SJCRH30 (cell line): Measurements from ENCODE around the gene THUMPD1. TPM values are rescaled to one million over a fixed set of nuclear protein-coding genes. Genes with fewer than 3 reads are reported as not detected.
A peak's percentile ranks its signal among the peaks of the same experiment; 100 is the strongest.
"Not testable (repeated sequence)": the region's sequence is repeated elsewhere in the genome, so short reads cannot be mapped to it uniquely, and the experiment has no call there.

Source experiments
- DNase-seq, 2 experiments: peaks; one replicate each; pipeline ENCODE4 v3.0.0-alpha.2; 2015 to 2020
- H3K27ac ChIP-seq: fragments of 250-450 bp; sonication (Bioruptor Pico); 2 replicates; pipeline ENCODE4 v1.5.1; 2020; ENCODE audit warnings: mild to moderate bottlenecking, moderate library complexity
- H3K27me3 ChIP-seq: fragments of 250-450 bp; sonication (Bioruptor Pico); 2 replicates; pipeline ENCODE4 v1.5.1; 2020; ENCODE audit warnings: mild to moderate bottlenecking, moderate library complexity
- H3K36me3 ChIP-seq: fragments of 250-450 bp; sonication (Bioruptor Pico); 2 replicates; pipeline ENCODE4 v1.5.1; 2020; ENCODE audit warnings: mild to moderate bottlenecking, moderate library complexity
- H3K4me1 ChIP-seq: fragments of 250-450 bp; sonication (Bioruptor Pico); 2 replicates; pipeline ENCODE4 v1.5.1; 2020; ENCODE audit warnings: mild to moderate bottlenecking, moderate library complexity
- H3K4me3 ChIP-seq: fragments of 250-450 bp; sonication (Bioruptor Pico); 2 replicates; pipeline ENCODE4 v1.5.1; 2020; ENCODE audit warnings: mild to moderate bottlenecking, moderate library complexity
- H3K9me3 ChIP-seq: fragments of 250-450 bp; sonication (Bioruptor Pico); replicated peaks from 2 replicates; pipeline ENCODE4 v1.5.1; 2020; ENCODE audit warnings: mild to moderate bottlenecking, moderate library complexity
- total RNA-seq: library from RNA; depleted of rRNA; stranded (reverse); fragments of >200 nt; shearing (Covaris generic); gene quantifications from 2 replicates; pipeline ENCODE4 v1.2.3, GENCODE V29; 2014

THUMPD1 gene
- total RNA-seq, 1 experiment from 2014 or later = 66.1 TPM

DNA sequence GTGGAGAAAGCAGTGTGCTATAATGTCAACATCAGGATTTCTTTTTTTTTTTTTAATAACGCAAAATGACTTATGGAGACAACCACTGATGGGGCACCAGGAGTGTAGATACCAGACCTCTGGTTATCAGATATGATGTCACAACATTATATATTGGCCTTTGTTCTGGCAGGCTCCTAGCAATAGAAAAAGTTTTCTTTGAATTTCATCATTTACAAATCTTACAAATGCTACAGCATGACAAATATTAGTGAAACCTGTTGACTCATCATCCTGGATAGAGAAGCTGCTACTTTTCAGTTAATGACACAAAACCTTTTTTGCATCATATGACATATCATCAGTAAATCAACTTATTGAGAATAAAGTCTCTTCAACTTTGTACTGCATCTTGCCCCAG, 6.1 kb downstream of the THUMPD1 start:
- H3K9me3 ChIP-seq = no peaks in the 10 kb centered on the region
- H3K4me1 ChIP-seq = no peaks in the 10 kb centered on the region
- no peaks in the 10 kb centered on the region for H3K27me3 ChIP-seq
- H3K36me3 ChIP-seq = peaks cover 44% of the 10 kb centered on the region
- no peak for DNase-seq
- no peak overlapping the region for H3K4me3 ChIP-seq
- H3K27ac ChIP-seq = no peak overlapping the region

GRCh38 chr16:20734782-20735181, 6.8 kb downstream of the THUMPD1 start:
- Histone ChIP-seq H3K4me1 (no peaks in the 10 kb centered on the region), H3K27ac (no peak overlapping the region), H3K36me3 (peaks cover 42% of the 10 kb centered on the region), H3K27me3 (no peaks in the 10 kb centered on the region), H3K4me3 (no peak overlapping the region), H3K9me3 (no peaks in the 10 kb centered on the region)
- DNase-seq = no peak

DNA sequence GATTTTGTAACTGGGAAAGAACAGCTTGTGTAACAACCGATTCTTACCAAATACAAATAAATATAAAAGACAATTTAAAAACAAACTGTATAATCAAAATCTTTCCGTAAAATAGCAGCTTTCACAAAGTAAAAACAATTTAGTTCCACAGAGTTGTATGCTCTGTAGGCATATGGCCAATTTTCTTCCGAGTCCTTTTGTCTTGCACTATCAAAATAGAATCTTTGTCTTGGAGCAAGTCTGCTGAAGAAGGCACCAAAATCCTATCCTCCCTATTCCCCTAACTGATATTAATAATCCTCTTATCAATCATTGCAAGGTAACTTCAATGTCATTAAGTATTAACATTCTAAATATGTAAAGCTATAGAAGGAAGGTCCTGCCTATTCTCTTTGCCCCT, 7.6 kb downstream of the THUMPD1 start:
- Histone ChIP-seq H3K27ac (no peak overlapping the region), H3K4me1 (no peaks in the 10 kb centered on the region), H3K27me3 (no peaks in the 10 kb centered on the region), H3K36me3 (peaks cover 39% of the 10 kb centered on the region), H3K9me3 (no peaks in the 10 kb centered on the region), H3K4me3 (no peak overlapping the region)
- DNase-seq = no peak

GRCh38 chr16:20729141-20729540, 12.5 kb downstream of the THUMPD1 start:
- H3K9me3 ChIP-seq = no peaks in the 10 kb centered on the region
- no peak overlapping the region for H3K4me3 ChIP-seq
- H3K27ac ChIP-seq = no peak overlapping the region
- H3K27me3 ChIP-seq = no peaks in the 10 kb centered on the region
- H3K36me3 ChIP-seq = no peaks in the 10 kb centered on the region; the same call in 1 of the 2 replicates
- DNase-seq = no peak
- no peaks in the 10 kb centered on the region for H3K4me1 ChIP-seq

DNA sequence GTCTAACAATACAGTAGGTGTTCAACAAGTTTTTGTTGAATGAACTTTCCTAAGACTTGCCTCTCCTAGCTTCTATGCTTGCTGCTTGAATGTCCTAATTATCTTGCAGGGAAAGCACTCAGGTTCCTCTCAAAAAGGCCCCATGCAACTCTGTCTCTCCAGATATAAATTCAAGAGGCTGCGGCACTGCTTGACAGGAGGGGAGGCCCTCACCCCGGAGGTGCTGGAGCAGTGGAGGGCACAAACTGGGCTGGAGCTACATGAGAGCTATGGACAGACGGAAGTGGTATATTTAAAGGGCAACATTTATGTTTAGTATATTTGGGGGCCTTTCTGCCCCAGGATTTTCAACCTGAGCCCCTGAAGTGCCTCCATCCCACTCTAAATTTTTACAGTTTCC, 14.4 kb downstream of the THUMPD1 start:
- H3K27ac ChIP-seq = no peak overlapping the region

DNA sequence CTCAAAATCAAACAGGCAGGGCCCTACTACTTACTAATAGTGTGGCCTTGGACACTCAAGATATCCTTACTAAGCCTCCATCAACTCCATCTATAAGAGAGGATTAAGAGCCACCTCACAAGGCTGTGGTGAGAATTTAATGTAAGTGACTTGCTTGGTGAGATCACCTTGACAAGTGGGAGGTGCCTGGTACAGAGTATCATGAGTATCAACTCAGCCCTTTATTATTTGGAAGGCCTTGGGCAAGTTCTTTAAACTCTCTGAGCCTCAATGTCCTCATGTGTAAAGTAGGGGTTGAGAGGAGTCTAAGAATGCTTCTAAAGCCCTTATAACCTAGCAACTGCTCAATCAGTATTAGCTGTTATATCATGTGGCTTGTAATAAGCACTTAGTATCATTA, 15.0 kb downstream of the THUMPD1 start:
- no peaks in the 10 kb centered on the region for H3K36me3 ChIP-seq
- no peak overlapping the region for H3K27ac ChIP-seq
- DNase-seq = no peak
- H3K9me3 ChIP-seq = no peaks in the 10 kb centered on the region
- no peak overlapping the region for H3K4me3 ChIP-seq
- H3K4me1 ChIP-seq = no peaks in the 10 kb centered on the region
- no peaks in the 10 kb centered on the region for H3K27me3 ChIP-seq

More for the DNA sequence above, 14.4 kb downstream of the THUMPD1 start:
- Histone ChIP-seq H3K36me3 (no peaks in the 10 kb centered on the region), H3K4me1 (no peaks in the 10 kb centered on the region), H3K9me3 (no peaks in the 10 kb centered on the region), H3K27me3 (no peaks in the 10 kb centered on the region), H3K4me3 (no peak overlapping the region)
- DNase-seq = no peak

DNA sequence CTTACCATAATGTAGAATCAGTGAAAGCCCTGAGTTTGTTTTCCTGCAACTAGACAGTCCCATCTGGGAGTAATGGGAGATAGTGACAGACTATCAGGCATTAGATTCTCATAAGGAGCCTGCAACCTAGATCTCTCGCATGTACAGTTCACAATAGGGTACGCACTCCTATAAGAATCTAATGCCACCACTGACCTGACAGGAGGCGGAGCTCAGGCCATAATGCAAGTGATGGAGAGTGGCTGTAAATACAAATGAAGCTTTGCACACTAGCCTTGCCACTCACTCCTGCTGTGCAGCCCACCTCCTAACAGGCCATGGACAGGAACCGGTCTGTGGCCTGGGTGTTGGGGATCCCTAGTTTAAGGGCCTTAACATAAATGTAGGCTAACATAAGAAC, 21.4 kb downstream of the THUMPD1 start:
- H3K4me1 ChIP-seq = peaks cover 14% of the 10 kb centered on the region
- no peaks in the 10 kb centered on the region for H3K9me3 ChIP-seq
- H3K27me3 ChIP-seq = no peaks in the 10 kb centered on the region
- peak; percentile 64 to 72 for DNase-seq
- H3K36me3 ChIP-seq = no peaks in the 10 kb centered on the region
- no peak overlapping the region for H3K27ac ChIP-seq
- no peak overlapping the region for H3K4me3 ChIP-seq

- H3K36me3 ChIP-seq, H3K27me3 ChIP-seq, DNase-seq, H3K27ac ChIP-seq, H3K4me3 ChIP-seq, H3K9me3 ChIP-seq: not testable (repeated sequence)
- H3K4me1 ChIP-seq = peaks cover 14% of the 10 kb centered on the region
Observed at GRCh38 chr16:20717718-20718117, 23.9 kb downstream of the THUMPD1 start.

- Histone ChIP-seq H3K4me1 (no peaks in the 10 kb centered on the region), H3K27ac (no peak overlapping the region), H3K27me3 (no peaks in the 10 kb centered on the region), H3K9me3 (no peaks in the 10 kb centered on the region), H3K36me3 (no peaks in the 10 kb centered on the region), H3K4me3 (no peak overlapping the region)
- no peak for DNase-seq
Observed at GRCh38 chr16:20711277-20711911, 30.2 kb downstream of the THUMPD1 start.

GRCh38 chr16:20708129-20708528, 33.5 kb downstream of the THUMPD1 start:
- peak in 1 of 2 experiments; percentile 22 for DNase-seq
- not testable (repeated sequence) for H3K4me3 ChIP-seq, H3K36me3 ChIP-seq, H3K27me3 ChIP-seq, H3K27ac ChIP-seq, H3K9me3 ChIP-seq, H3K4me1 ChIP-seq

GRCh38 chr16:20707461-20707860, 34.2 kb downstream of the THUMPD1 start:
- Histone ChIP-seq H3K36me3 (no peaks in the 10 kb centered on the region), H3K9me3 (no peaks in the 10 kb centered on the region), H3K4me1 (no peaks in the 10 kb centered on the region), H3K27ac (no peak overlapping the region), H3K27me3 (no peaks in the 10 kb centered on the region), H3K4me3 (no peak overlapping the region)
- DNase-seq = no peak

DNA sequence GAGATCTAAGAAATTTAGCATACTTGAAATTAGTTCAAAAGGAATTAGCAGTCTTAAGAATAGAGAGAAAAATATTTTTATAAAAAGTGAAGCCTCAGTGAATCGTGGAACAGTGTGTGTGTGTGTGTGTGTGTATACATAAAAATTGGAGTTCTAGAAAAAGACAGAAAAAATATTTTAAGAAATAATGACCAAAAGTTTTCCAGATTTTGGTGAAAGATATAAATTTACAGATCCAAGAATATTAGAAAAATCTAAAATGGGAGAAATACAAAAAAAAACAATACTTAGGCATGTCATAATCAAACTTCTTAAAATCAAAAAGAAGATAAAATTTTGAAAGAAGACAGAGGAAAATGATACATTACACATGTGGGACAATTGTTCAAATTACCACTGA, 35.6 kb downstream of the THUMPD1 start:
- not testable (repeated sequence) for H3K36me3 ChIP-seq, H3K9me3 ChIP-seq, H3K27ac ChIP-seq, H3K4me3 ChIP-seq, DNase-seq, H3K4me1 ChIP-seq, H3K27me3 ChIP-seq

GRCh38 chr16:20704281-20704680, 37.3 kb downstream of the THUMPD1 start:
- Histone ChIP-seq H3K4me3 (no peak overlapping the region), H3K27me3 (no peaks in the 10 kb centered on the region), H3K27ac (no peak overlapping the region), H3K9me3 (no peaks in the 10 kb centered on the region), H3K36me3 (no peaks in the 10 kb centered on the region), H3K4me1 (no peaks in the 10 kb centered on the region)
- DNase-seq = no peak

- H3K4me1 ChIP-seq, H3K36me3 ChIP-seq, H3K4me3 ChIP-seq, H3K27me3 ChIP-seq, DNase-seq, H3K9me3 ChIP-seq, H3K27ac ChIP-seq: not testable (repeated sequence)
Observed at GRCh38 chr16:20701692-20702091, 39.9 kb downstream of the THUMPD1 start.

GRCh38 chr16:20696618-20697017, 45.0 kb downstream of the THUMPD1 start:
- DNase-seq = peak in 1 of 2 experiments; percentile 28
- H3K27ac ChIP-seq = no peak overlapping the region; the same call in 1 of the 2 replicates
- no peak overlapping the region for H3K4me3 ChIP-seq
- no peaks in the 10 kb centered on the region for H3K9me3 ChIP-seq
- H3K27me3 ChIP-seq = no peaks in the 10 kb centered on the region
- H3K36me3 ChIP-seq = no peaks in the 10 kb centered on the region
- H3K4me1 ChIP-seq = peaks cover 3% of the 10 kb centered on the region; the same call in 1 of the 2 replicates

GRCh38 chr16:20695024-20695423, 46.6 kb downstream of the THUMPD1 start:
- no peaks in the 10 kb centered on the region for H3K36me3 ChIP-seq
- peaks cover 3% of the 10 kb centered on the region; the same call in 1 of the 2 replicates for H3K4me1 ChIP-seq
- no peaks in the 10 kb centered on the region for H3K9me3 ChIP-seq
- no peak overlapping the region for H3K27ac ChIP-seq
- no peak overlapping the region for H3K4me3 ChIP-seq
- H3K27me3 ChIP-seq = no peaks in the 10 kb centered on the region
- no peak for DNase-seq
